Activated CD4-positive, alpha-beta T cell treated with anti-CD3 and anti-CD28 coated beads, Interleukin-2, amount 10 ng/mL, durations not matched to agents 24 days and 14 days (primary cell): ENCODE results near the gene TLR6. TPM values are rescaled to one million over a fixed set of nuclear protein-coding genes. Genes with fewer than 3 reads are reported as not detected.

Experiments
- DNase-seq: peaks from one replicate; pipeline ENCODE4 v3.0.0; 2022
- H3K27ac Mint-ChIP-seq: one replicate; pipeline ENCODE4 v1.8.0; 2022; ENCODE audit warnings: mild to moderate bottlenecking, mixed read lengths
- H3K27me3 Mint-ChIP-seq: one replicate; pipeline ENCODE4 v1.8.0; 2022; ENCODE audit warnings: mixed read lengths
- H3K36me3 Mint-ChIP-seq: one replicate; pipeline ENCODE4 v1.8.0; 2022; ENCODE audit warnings: low read depth, mild to moderate bottlenecking, mixed read lengths
- H3K4me1 Mint-ChIP-seq: one replicate; pipeline ENCODE4 v1.8.0; 2021; ENCODE audit warnings: mixed read lengths
- H3K4me3 Mint-ChIP-seq: one replicate; pipeline ENCODE4 v1.8.0; 2022; ENCODE audit warnings: mild to moderate bottlenecking, moderate library complexity, mixed read lengths
- H3K9me3 Mint-ChIP-seq: one replicate; pipeline ENCODE4 v1.8.0; 2021; ENCODE audit warnings: mixed read lengths
- intact Hi-C: fragments of 100-400 bp; cut with micrococcal nuclease; formaldehyde crosslinking; loops from one replicate; pipeline ENCODE4 v1.15.1; 2023
- total RNA-seq: library from RNA; stranded (reverse); gene quantifications from 2 replicates; pipeline ENCODE4 v1.2.3, GENCODE V29; 2022

The TLR6 gene
- total RNA-seq, 1 donor from 2014 or later, result 1.1 TPM

DNA sequence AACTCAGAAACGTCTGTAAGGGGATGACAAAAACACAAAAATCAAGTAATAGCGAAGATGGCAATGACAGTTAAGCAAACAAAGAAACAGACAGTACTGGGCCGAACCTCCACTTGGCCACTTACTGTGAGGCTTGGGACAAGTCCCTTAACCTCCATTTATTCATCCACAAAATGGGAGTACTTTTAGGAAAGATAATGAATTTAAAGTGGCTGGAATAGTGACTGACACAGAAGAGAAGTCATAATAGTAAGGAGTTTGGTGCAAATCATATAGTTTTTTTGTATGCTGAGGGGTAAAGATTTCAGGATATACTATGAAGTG is 1.4 kb upstream of the TLR6 start:
- peak overlapping the region; percentile 76 for H3K4me3 Mint-ChIP-seq

DNA sequence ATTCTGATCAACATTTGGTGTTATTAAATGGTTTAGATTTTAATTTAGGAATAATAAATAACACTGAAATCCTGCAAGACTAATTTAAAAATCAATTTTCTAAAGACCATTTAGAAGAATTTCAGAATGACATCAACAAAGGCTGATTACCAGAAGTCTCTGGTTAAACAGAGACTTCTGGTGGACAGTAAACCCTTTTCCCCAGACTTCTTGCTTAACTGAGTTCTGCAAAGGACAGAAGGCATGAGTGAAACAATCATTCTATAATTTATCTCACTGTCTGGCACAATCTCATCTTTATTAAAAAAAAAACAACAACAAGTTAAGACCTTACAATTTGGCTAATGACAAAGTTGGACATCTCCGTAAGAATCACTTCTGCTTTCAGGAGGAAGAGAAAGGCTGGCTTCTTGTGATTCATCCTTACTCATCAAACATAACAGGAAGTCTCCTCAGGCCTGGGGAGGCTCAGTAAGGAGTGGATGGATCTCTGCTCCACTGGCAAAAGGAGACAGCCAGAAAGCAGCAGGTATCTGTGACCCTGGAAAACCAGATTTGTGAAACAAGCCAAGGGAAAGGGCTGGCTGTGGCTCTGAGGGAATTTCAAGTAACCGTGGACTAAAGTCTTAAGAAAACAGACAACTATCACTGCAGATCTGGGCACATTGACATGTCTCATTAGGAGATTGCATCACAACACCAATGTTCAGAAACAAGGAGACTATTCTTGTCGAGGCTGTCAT is 908 bp upstream of the TLR6 start:
- H3K27me3 Mint-ChIP-seq, result no peaks in the 10 kb centered on the region
- H3K27ac Mint-ChIP-seq, result peak overlapping the region; percentile 90
- intact Hi-C loops, result loop anchor here (1.0 to 5.0 kb wide), 4 partner anchors 32 to 795 kb away; no protein-coding TSS in a partner anchor
- no peaks in the 10 kb centered on the region for H3K36me3 Mint-ChIP-seq
- peak; percentile 78 for DNase-seq
- H3K9me3 Mint-ChIP-seq, result no peaks in the 10 kb centered on the region
- H3K4me3 Mint-ChIP-seq, result peak overlapping the region; percentile 76
- H3K4me1 Mint-ChIP-seq, result peaks cover 39% of the 10 kb centered on the region

More for the DNA sequence above, 1.4 kb upstream of the TLR6 start:
- intact Hi-C loops, result loop anchor here (5.0 kb wide), 1 partner anchor 796 kb away; no protein-coding TSS in a partner anchor
- Mint-ChIP-seq H3K9me3 (no peaks in the 10 kb centered on the region), H3K36me3 (no peaks in the 10 kb centered on the region), H3K27me3 (peaks cover 3% of the 10 kb centered on the region), H3K27ac (peak overlapping the region; percentile 90), H3K4me1 (peaks cover 39% of the 10 kb centered on the region)
- DNase-seq, result no peak

DNA sequence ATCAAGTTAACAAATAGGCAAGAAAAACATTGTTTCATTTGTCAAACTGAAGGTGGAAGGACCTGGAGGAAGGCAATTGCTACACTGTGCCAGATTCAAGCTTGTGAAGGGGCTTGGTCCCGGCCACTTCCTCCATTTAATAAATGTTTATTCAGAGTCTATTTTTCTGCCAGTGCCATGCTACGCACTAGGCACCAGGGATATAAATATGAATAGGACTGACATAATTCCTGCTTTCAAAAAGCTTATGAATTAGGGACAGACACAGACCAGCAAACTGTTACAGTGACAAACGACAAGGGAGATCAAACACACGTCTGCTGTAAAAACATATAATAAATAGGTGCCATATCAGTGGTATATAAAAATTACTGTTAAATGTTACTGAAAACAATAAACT is 571 bp downstream of the TLR6 start:
- Mint-ChIP-seq H3K9me3 (no peaks in the 10 kb centered on the region), H3K27me3 (no peaks in the 10 kb centered on the region), H3K4me3 (peak overlapping the region; percentile 80), H3K4me1 (peaks cover 37% of the 10 kb centered on the region), H3K36me3 (peaks cover 5% of the 10 kb centered on the region), H3K27ac (peak overlapping the region; percentile 89)
- DNase-seq, result peak; percentile 71
- intact Hi-C loops, result loop anchor here (1.0 to 5.0 kb wide), 5 partner anchors 52 to 794 kb away; partner anchors contain the start of gene TLR1

DNA sequence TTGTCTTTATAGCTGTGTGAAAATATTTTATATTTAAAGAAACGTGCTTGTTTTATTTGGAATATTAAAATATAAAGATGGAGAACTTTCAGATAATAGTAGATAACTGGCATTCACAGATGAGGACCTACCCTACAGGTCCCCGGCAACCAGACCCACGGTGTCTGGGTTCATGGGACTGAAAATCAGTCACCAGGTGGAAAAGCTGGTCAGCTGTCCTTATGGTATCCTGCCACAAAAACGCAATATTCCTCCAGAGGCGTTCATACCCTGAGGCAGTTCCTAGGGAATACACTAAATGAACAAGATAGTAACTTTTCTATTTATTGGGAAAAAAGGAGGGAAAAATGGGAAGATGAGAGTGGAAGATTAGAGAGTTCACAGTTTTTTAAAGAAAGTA is 1.2 kb downstream of the TLR6 start:
- peaks cover 31% of the 10 kb centered on the region for H3K4me1 Mint-ChIP-seq
- intact Hi-C loops, result loop anchor here (5.0 kb wide), 1 partner anchor 793 kb away; no protein-coding TSS in a partner anchor
- H3K27ac Mint-ChIP-seq, result peak overlapping the region; percentile 89
- H3K36me3 Mint-ChIP-seq, result peaks cover 5% of the 10 kb centered on the region
- peak overlapping the region; percentile 80 for H3K4me3 Mint-ChIP-seq
- DNase-seq, result no peak
- H3K27me3 Mint-ChIP-seq, result no peaks in the 10 kb centered on the region
- H3K9me3 Mint-ChIP-seq, result peaks cover 2% of the 10 kb centered on the region

DNA sequence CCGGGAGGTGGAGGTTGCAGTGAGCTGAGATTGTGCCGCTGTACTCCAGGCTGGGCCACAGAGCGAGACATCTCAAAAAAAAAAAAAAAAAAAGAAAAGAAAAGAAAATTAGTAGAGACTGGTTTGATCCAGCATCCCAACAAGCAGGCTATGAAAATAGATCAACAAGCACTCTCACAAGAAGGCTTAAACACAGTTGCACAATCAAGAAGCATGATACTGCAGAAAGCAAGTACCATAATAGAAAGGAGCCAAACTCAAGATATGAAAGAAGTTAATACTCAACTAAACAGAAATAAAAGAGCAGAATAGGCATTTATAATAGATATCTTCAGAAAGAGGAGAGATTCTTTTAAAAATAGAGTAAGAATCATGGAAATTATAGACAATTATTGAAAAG is 10.6 kb downstream of the TLR6 start:
- DNase-seq, result no peak
- Mint-ChIP-seq H3K4me1 (no peaks in the 10 kb centered on the region), H3K27me3 (peaks cover 1% of the 10 kb centered on the region), H3K9me3 (peaks cover 32% of the 10 kb centered on the region), H3K36me3 (peaks cover 33% of the 10 kb centered on the region), H3K27ac (no peak overlapping the region), H3K4me3 (no peak overlapping the region)
- intact Hi-C loops, result no loop called here

DNA sequence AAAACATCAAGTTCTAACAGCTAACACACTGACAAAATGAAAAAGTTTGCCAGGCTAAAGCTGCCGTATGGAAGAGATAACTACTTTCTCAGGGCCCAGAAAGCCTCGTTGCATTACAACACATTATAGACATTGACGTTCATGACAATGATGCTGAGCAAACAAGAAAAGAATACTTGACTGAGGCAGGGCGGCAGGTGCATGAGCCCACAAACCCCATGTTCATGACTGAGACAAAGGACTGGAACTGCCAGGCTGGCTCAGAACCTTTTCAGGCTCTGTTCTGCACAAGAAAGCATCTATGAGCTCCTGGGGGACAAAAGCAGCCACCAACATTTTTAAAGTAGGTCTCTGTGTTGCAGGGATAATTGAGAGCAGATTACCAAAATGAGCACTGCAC is 13.6 kb downstream of the TLR6 start:
- DNase-seq, result no peak
- Mint-ChIP-seq H3K4me1 (peaks cover 6% of the 10 kb centered on the region), H3K27me3 (no peaks in the 10 kb centered on the region), H3K4me3 (no peak overlapping the region), H3K36me3 (peaks cover 12% of the 10 kb centered on the region), H3K27ac (no peak overlapping the region), H3K9me3 (peaks cover 8% of the 10 kb centered on the region)
- intact Hi-C loops, result no loop called here

DNA sequence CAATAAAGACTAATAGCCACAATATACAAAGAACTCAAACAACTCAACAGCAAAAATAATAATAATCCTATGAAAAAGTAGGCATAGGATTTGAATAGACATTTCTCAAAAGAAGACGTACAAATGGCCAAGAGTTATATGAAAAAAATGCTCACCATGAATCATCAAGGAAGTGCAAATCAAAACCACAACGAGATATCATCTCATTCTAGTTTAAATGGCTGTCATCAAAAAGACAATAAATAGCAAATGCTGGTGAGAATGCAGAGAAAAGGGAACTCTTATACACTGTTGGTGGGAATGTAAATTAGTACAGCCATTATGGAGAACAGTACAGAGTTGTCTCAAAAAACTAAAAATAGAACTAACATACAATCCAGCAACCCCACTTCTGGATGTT is 18.8 kb downstream of the TLR6 start:
- no peak overlapping the region for H3K4me3 Mint-ChIP-seq
- no peak overlapping the region for H3K27ac Mint-ChIP-seq
- DNase-seq, result no peak
- peaks cover 25% of the 10 kb centered on the region for H3K9me3 Mint-ChIP-seq
- H3K4me1 Mint-ChIP-seq, result peaks cover 13% of the 10 kb centered on the region
- intact Hi-C loops, result no loop called here
- peaks cover 25% of the 10 kb centered on the region for H3K36me3 Mint-ChIP-seq
- H3K27me3 Mint-ChIP-seq, result no peaks in the 10 kb centered on the region

DNA sequence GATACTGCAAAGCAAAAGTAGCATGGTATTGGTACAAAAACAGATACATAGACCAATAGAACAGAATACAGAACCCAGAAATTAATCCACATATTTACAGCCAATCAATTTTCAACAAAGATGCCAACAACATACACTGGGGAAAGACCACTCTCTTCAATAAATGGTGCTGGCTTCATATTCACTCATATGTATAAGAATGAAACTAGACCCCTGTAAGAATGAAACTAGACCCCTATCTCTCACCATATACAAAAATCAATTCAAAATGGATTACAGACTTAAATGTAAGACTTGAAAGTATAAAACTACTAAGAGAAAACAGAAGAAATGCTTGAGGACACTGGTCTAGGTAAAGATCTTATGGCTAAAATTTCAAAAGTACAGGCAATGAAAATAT is 19.3 kb downstream of the TLR6 start:
- peaks cover 25% of the 10 kb centered on the region for H3K36me3 Mint-ChIP-seq

DNA sequence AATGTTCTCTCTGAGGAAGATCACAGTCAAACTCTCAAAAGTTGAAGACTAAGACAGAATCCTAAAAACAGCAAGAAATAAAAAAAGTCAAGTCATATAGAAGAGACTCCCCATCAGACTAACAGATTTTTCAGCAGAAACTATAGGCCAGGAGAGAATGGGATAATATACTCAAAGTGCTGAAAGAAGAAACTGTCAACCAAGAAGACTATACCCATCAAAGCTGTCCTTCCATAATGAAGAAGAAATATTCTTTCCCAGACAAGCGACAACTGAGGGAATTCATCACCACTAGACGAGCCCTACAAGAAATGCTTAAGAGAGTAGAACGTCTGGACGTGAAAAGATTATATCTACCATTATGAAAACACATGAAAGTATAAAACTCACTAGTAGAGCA is 22.0 kb downstream of the TLR6 start:
- no peak for DNase-seq
- Mint-ChIP-seq H3K4me1 (peaks cover 13% of the 10 kb centered on the region), H3K27ac (no peak overlapping the region), H3K4me3 (no peak overlapping the region), H3K27me3 (no peaks in the 10 kb centered on the region), H3K36me3 (peaks cover 27% of the 10 kb centered on the region), H3K9me3 (peaks cover 32% of the 10 kb centered on the region)
- intact Hi-C loops, result no loop called here

More for the DNA sequence above, 19.3 kb downstream of the TLR6 start:
- DNase-seq, result no peak
- H3K27me3 Mint-ChIP-seq, result no peaks in the 10 kb centered on the region
- no peak overlapping the region for H3K27ac Mint-ChIP-seq
- H3K9me3 Mint-ChIP-seq, result peaks cover 25% of the 10 kb centered on the region
- intact Hi-C loops, result no loop called here
- peaks cover 13% of the 10 kb centered on the region for H3K4me1 Mint-ChIP-seq
- H3K4me3 Mint-ChIP-seq, result no peak overlapping the region

DNA sequence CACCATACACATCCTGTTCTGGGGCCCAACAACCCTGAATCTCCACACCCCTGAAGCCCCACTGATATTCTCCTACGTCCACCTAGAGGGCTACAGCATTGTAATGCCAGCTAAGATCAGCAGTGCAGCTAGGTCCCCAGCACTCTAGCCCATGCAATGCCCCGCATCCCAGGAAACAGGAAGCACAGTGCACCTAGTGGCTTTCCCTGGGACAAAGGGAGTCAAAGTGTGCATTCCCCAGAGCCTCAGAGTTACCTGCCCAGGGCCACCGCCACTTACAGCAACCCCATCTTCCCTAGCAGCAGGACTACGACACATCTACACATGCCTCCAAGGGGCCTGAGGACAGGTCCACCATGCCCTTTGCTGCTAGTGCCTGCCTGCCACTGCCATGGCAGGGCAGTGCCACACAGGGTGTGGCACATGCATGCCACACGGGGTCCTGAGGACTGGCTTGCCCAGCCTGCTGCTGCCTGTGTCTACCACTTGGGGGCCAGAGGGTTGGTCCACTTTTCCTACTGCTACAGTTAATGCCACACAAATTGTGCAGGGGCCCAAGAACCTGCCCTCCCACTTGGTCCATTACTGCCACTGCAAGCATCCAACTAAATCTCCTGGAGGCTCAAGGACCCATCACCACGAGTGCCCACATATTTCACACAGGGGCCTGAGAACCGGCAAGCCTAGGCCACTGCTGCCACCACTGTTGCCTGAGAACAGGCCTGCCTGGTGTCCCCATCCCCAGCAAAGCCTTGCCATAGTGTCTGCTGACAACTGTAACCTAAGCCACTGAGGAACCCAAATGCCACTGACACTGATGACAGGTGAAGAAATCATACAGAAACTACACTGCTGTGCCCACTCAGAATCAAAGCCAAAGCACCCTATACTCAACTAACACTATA is 23.7 kb downstream of the TLR6 start:
- peaks cover 27% of the 10 kb centered on the region for H3K36me3 Mint-ChIP-seq
- peaks cover 31% of the 10 kb centered on the region for H3K9me3 Mint-ChIP-seq
- peaks cover 6% of the 10 kb centered on the region for H3K4me1 Mint-ChIP-seq
- DNase-seq, result no peak
- intact Hi-C loops, result no loop called here
- H3K4me3 Mint-ChIP-seq, result no peak overlapping the region
- H3K27ac Mint-ChIP-seq, result no peak overlapping the region
- no peaks in the 10 kb centered on the region for H3K27me3 Mint-ChIP-seq

DNA sequence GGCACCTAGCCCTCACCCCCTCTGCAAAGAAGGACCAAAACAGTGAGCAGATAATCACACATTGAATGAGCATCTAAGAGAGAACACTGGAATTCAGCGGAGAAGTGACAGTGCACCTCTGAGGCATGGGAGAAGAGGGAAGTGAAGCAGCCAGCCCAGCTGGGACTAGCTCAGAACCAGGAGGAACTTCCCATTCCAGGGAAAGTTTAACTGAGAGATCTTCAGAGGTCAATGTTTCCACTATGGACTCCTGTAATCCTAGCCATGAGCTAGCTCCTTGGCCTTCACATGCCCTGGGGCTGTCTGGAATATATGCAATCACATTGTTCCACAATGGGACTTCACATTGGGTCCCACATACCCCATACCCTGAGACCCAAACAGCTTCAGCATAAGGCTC is 24.4 kb downstream of the TLR6 start:
- no peak overlapping the region for H3K4me3 Mint-ChIP-seq
- intact Hi-C loops, result no loop called here
- H3K27me3 Mint-ChIP-seq, result no peaks in the 10 kb centered on the region
- no peaks in the 10 kb centered on the region for H3K4me1 Mint-ChIP-seq
- peaks cover 25% of the 10 kb centered on the region for H3K9me3 Mint-ChIP-seq
- no peak overlapping the region for H3K27ac Mint-ChIP-seq
- peaks cover 23% of the 10 kb centered on the region for H3K36me3 Mint-ChIP-seq
- no peak for DNase-seq

DNA sequence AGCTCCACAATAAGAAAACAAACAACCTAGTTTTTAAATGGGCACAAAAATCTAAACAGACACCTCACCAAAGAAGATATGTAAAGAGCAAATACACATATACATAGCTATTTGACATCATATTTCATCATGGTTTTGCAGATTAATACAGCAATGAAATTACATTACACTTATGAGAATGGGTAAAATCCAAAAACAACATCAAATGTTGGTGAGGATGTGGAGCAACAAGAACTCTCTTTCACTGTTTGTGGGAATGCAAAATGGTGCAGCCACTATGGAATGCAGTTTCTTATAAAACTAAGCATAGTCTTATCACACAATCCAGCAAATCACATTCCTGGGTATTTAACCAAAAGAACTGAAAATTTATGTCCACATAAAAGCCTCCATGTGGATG is 25.0 kb downstream of the TLR6 start:
- intact Hi-C loops, result no loop called here
- Mint-ChIP-seq H3K4me3 (no peak overlapping the region), H3K9me3 (peaks cover 20% of the 10 kb centered on the region), H3K27me3 (no peaks in the 10 kb centered on the region), H3K36me3 (peaks cover 20% of the 10 kb centered on the region), H3K27ac (no peak overlapping the region), H3K4me1 (no peaks in the 10 kb centered on the region)
- no peak for DNase-seq

DNA sequence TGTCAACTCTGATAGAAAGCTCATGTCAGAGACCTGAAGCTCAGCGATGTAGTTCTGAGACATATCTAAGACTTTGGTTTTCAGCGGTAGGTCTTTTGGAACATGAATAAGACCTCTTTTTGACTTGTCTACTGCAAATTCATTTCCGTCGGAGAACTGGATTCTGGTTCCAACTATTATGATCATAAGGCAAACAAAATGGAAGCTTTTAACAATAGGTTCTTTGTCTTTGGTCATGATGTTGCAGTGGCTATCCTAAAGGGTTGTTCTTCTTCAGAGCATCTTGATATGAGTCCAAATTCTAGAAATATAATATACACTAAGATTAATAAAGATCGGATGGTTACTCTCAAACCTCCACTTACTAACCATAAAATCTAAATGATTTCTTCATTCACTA is 27.4 kb downstream of the TLR6 start:
- H3K4me3 Mint-ChIP-seq, result no peak overlapping the region
- H3K36me3 Mint-ChIP-seq, result peaks cover 11% of the 10 kb centered on the region
- no peak overlapping the region for H3K27ac Mint-ChIP-seq
- peaks cover 26% of the 10 kb centered on the region for H3K9me3 Mint-ChIP-seq
- DNase-seq, result no peak
- intact Hi-C loops, result no loop called here
- no peaks in the 10 kb centered on the region for H3K27me3 Mint-ChIP-seq
- H3K4me1 Mint-ChIP-seq, result no peaks in the 10 kb centered on the region

DNA sequence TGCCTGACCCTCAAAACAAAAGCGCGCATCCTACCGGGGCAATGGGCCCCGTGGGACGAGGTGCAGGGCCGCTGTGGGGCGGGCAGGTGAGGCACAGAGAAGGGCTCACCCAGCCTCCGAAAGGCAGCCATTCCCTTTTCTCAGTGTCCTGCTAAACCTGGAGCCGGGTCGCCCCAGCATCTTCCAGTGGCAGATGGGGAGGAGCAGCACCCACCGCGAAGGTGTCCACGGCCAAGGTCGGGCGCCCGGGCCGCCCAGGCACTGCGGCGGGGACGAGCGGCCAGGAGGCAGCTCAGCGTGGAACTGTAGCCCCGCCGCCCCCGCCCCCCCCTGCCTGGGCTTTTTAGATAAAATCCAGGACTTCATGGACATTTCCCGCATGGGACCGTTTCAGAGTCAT is 32.9 kb downstream of the TLR6 start:
- H3K4me3 Mint-ChIP-seq, result no peak overlapping the region
- intact Hi-C loops, result no loop called here
- peaks cover 25% of the 10 kb centered on the region for H3K9me3 Mint-ChIP-seq
- H3K27ac Mint-ChIP-seq, result no peak overlapping the region
- peaks cover 19% of the 10 kb centered on the region for H3K4me1 Mint-ChIP-seq
- DNase-seq, result no peak
- H3K27me3 Mint-ChIP-seq, result no peaks in the 10 kb centered on the region
- H3K36me3 Mint-ChIP-seq, result peaks cover 8% of the 10 kb centered on the region
